Osteoblast (primary cell): ENCODE data around the gene FOXC1. TPM values are rescaled to one million over a fixed set of nuclear protein-coding genes. Genes with fewer than 3 reads are reported as not detected.

ENCODE experiments used
- DNase-seq: peaks from one replicate; pipeline ENCODE4 v3.0.0; 2011; ENCODE audit warnings: low spot score, mixed read lengths; ENCODE audit not compliant: insufficient read length; ENCODE audit errors: missing footprints
- H2AFZ ChIP-seq: 2 replicates; pipeline ENCODE4 v1.6.0; 2011; ENCODE audit warnings: mild to moderate bottlenecking, low read length
- H3K27ac ChIP-seq: 2 replicates; pipeline ENCODE4 v1.5.1; 2011; ENCODE audit warnings: mild to moderate bottlenecking, low read depth, low read length, moderate library complexity
- H3K27me3 ChIP-seq: 2 replicates; pipeline ENCODE4 v1.6.0; 2012; ENCODE audit warnings: mild to moderate bottlenecking, control low read depth, inconsistent platforms, low read length, moderate library complexity; ENCODE audit not compliant: insufficient read depth
- H3K36me3 ChIP-seq: 2 replicates; pipeline ENCODE4 v1.5.1; 2011; ENCODE audit warnings: mild to moderate bottlenecking, low read length, control low read depth, moderate library complexity; ENCODE audit not compliant: insufficient read depth
- H3K4me1 ChIP-seq: 2 replicates; pipeline ENCODE4 v1.5.1; 2011; ENCODE audit warnings: mild to moderate bottlenecking, low read length, control low read depth, moderate library complexity; ENCODE audit not compliant: insufficient read depth
- H3K4me2 ChIP-seq: 2 replicates; pipeline ENCODE4 v1.6.0; 2011; ENCODE audit warnings: mild to moderate bottlenecking, low read length; ENCODE audit not compliant: insufficient read depth
- H3K4me3 ChIP-seq: fragments of 200-600 bp; sonication (generic); 3 replicates; pipeline ENCODE4 v1.5.1; 2012; ENCODE audit warnings: mild to moderate bottlenecking, low read length, inconsistent platforms; ENCODE audit not compliant: insufficient read depth
- H3K79me2 ChIP-seq: 2 replicates; pipeline ENCODE4 v1.6.0; 2012; ENCODE audit warnings: mild to moderate bottlenecking, low read length, control low read depth, inconsistent platforms; ENCODE audit not compliant: insufficient read depth
- H3K9me3 ChIP-seq: 2 replicates; pipeline ENCODE4 v1.5.1; 2011; ENCODE audit warnings: low read depth, low read length, control low read depth
- H4K20me1 ChIP-seq: 2 replicates; pipeline ENCODE4 v1.6.0; 2012; ENCODE audit warnings: mild to moderate bottlenecking, low read length, control low read depth; ENCODE audit not compliant: insufficient read depth
- total RNA-seq: library from RNA; depleted of rRNA; stranded (reverse); fragments of >200 nt; gene quantifications from 2 replicates; pipeline ENCODE4 v1.2.3, GENCODE V29; 2012
- TF ChIP-seq, protein P1 (sequence below): IDR thresholded peaks from 2 replicates; pipeline ENCODE4 v1.5.1; 2011; ENCODE audit warnings: mild to moderate bottlenecking, low read depth, low read length, moderate library complexity; ENCODE audit errors: extremely low read depth

Gene FOXC1
- total RNA-seq, 1 donor = 39.4 TPM

DNA sequence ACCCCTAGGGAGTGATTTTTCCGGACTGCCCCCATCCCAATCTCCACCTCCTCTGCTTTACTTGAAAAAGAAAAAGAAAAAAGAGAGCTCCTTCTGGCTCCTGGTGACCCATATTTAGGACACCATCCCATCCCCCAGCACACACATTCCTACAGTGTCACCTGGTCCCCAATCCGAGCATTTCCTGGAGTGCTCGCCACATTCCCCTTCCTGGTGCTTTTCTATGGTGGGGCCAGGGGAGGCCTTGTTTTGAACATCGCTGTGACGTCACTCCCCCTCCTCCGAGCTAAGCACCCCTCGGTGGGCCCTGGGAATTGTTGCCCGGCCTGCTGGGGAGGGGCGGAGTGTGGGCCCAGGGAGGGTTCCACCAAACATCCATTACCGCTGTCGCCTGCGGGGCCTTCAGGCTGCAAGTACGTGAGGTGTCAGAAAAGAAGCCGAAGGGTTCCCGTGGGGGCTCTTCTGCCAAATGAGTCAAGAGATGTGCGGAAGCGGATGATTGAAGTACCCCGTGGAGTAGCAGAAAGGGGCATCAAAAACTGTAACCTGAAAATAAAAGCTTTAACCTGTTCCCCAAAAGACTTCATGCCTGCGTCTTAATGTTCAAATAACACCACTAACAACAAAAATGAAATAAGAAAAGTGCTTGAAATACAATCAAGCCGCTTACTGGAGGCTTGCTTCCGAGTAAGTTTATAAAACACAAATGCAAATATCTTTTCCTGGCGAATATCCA lies 2.8 kb upstream of the FOXC1 start:
- Histone ChIP-seq H3K79me2 (peaks cover 15% of the 10 kb centered on the region), H3K4me3 (peak overlapping the region; percentile 73), H3K27me3 (peaks cover 43% of the 10 kb centered on the region), H2AFZ (no peak overlapping the region), H3K9me3 (no peaks in the 10 kb centered on the region), H3K27ac (no peak overlapping the region), H3K4me1 (peaks cover 25% of the 10 kb centered on the region), H3K36me3 (peaks cover 3% of the 10 kb centered on the region), H4K20me1 (peaks cover 7% of the 10 kb centered on the region), H3K4me2 (peak overlapping the region; percentile 78)
- TF ChIP-seq, protein P1, sequence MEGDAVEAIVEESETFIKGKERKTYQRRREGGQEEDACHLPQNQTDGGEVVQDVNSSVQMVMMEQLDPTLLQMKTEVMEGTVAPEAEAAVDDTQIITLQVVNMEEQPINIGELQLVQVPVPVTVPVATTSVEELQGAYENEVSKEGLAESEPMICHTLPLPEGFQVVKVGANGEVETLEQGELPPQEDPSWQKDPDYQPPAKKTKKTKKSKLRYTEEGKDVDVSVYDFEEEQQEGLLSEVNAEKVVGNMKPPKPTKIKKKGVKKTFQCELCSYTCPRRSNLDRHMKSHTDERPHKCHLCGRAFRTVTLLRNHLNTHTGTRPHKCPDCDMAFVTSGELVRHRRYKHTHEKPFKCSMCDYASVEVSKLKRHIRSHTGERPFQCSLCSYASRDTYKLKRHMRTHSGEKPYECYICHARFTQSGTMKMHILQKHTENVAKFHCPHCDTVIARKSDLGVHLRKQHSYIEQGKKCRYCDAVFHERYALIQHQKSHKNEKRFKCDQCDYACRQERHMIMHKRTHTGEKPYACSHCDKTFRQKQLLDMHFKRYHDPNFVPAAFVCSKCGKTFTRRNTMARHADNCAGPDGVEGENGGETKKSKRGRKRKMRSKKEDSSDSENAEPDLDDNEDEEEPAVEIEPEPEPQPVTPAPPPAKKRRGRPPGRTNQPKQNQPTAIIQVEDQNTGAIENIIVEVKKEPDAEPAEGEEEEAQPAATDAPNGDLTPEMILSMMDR = no peak
- DNase-seq = no peak

DNA sequence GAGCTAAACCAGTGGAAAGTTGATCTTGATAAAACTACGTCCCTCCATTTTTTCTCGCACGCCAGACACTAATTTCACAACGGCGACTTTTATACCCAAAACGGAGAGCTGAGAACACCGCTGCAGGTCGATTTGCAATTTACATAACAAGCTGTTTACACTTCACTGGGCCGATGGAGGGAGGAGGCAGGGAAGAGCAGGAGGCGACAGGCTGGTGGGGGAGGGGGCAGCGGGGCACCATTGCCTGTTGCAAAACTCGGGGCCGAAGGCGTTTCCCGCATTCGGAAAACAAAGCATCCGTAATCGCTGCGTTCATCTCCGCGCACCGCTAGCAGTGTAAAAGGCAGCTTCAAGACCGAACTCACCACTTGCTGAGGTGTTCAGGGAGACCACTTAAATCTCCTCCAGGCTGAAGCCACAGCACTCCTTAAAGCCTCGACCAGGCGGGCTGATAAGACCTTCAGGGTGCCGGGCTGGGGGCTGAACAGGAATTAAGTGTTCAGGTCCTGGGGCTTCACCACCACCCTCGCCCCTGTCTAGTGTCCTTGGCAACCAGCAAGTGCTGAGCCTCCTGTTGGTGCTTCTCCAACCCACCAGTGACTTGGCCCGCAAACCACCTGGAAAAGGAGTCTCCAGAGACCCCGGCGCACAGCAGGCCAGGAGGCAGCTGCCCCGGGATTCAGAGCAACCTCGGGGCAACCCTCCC lies 2.0 kb upstream of the FOXC1 start:
- Histone ChIP-seq H2AFZ (no peak overlapping the region), H3K79me2 (peaks cover 22% of the 10 kb centered on the region), H3K4me1 (peaks cover 25% of the 10 kb centered on the region), H3K4me3 (peak overlapping the region; percentile 73), H3K4me2 (peak overlapping the region; percentile 78), H3K36me3 (peaks cover 8% of the 10 kb centered on the region), H3K27ac (no peak overlapping the region), H3K9me3 (no peaks in the 10 kb centered on the region), H4K20me1 (peaks cover 13% of the 10 kb centered on the region), H3K27me3 (peaks cover 43% of the 10 kb centered on the region)
- peak; percentile 83 for DNase-seq
- TF ChIP-seq, protein P1 = no peak

DNA sequence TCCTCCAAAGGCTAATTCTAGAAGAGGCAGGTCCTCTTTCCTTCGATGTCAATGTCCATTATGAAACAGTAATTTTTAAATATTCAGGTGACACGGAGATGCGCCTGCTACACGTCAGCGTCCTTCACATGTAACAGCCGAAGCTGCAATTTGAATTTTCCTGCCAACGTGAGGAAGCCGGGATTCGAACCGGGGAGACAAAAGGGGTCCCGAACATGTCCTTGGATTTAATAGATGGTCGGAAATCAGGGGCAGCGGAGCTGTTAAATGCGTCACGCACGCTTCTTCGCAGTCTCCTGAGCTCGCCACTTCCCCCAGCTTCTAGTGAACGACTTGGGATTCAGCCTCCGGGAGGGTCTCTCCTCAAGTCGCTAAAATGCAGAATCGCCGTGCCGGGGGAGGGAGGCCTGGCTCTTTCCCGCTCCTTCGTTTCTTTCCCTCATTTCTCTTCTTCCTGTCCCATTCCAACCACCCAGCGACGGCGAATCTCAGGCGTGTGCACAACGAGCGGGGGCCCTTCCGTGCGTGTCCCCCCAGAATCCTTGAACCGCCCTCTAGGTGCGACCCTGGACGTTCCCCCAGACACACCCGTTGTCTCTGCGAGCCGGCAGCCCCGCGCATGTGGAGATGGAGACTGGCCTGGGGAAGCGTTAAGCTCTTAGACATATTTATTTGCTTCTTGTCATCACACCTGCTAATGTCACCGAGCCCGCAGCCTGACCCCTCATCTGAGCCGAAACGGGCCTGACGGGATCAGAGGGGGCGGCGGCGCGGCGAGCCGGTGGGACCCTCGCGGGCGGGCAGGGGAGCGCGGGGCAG lies 1.3 kb upstream of the FOXC1 start:
- TF ChIP-seq, protein P1 = no peak
- Histone ChIP-seq H3K4me2 (peak overlapping the region; percentile 78), H3K9me3 (no peaks in the 10 kb centered on the region), H3K79me2 (peaks cover 30% of the 10 kb centered on the region), H3K4me1 (peaks cover 25% of the 10 kb centered on the region), H4K20me1 (peaks cover 20% of the 10 kb centered on the region), H3K4me3 (peak overlapping the region; percentile 73), H3K27ac (no peak overlapping the region), H2AFZ (peak overlapping the region; percentile 22), H3K36me3 (peaks cover 8% of the 10 kb centered on the region), H3K27me3 (peaks cover 43% of the 10 kb centered on the region)
- peak; percentile 85 for DNase-seq
